Effector CD8-positive, alpha-beta T cell (primary cell): ENCODE results near the gene AFP.

Experiments used
- DNase-seq: peaks from one replicate; lab custom pipeline; 2025; lab: John Stamatoyannopoulos, UW

Gene AFP

DNA sequence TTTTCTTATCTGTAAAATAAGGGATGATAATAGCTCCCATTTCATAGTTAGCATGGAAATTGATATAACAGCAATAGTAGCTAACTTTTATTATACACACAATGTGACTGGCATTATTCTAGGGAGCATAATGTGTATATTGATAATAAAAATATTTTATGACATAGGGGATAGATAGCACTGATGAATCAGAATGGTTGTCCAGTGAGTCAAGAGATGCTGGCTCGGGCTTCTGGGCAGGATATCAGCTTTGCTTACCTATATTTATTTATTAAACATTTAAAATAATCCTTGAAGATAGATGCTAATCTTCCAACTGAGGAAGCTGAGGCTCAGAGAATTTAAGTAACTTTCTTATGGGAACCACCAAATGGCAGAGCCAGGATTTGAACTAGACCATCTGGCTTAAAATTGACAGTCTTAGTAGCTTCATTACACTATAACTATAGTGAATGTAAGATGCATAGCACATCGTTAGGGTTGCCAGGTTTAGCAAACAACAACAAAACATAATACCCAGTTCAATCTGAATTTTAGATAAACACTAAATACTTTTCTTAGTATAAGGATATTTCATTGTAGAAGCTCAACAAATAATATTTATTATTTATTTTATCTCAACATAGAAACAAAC is 2.7 kb downstream of the AFP start:
- DNase-seq: no peak

DNA sequence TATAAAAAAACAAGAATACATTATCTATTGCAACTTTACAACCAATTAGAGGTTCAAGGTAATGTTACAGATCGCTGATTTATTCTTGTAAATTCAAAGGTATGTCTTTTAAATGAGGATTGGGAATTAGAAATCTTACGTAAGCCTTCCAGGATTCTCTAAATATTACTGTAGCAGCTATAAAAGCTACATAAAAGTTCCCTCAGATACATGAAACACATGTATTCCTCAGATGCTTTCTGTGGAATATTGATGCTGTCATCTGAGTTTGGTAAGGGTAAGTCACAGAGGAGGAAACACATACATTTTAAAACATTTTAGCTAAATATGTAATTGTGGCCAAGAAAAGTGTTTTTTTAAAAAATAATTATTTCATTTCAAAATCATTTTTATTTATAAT is 3.4 kb downstream of the AFP start:
- no peak for DNase-seq

GRCh38 chr4:73439991-73440390 is 4.0 kb downstream of the AFP start:
- no peak for DNase-seq

- no peak for DNase-seq
These were observed 4.6 kb downstream of the AFP start for GRCh38 chr4:73440653-73441052.

GRCh38 chr4:73442275-73442674 is 6.3 kb downstream of the AFP start:
- DNase-seq: no peak

- DNase-seq: no peak
These were observed 7.2 kb downstream of the AFP start for GRCh38 chr4:73443224-73443623.

GRCh38 chr4:73445383-73446335 is 9.6 kb downstream of the AFP start:
- no peak for DNase-seq

GRCh38 chr4:73446336-73446938 is 10.4 kb downstream of the AFP start:
- no peak for DNase-seq

DNA sequence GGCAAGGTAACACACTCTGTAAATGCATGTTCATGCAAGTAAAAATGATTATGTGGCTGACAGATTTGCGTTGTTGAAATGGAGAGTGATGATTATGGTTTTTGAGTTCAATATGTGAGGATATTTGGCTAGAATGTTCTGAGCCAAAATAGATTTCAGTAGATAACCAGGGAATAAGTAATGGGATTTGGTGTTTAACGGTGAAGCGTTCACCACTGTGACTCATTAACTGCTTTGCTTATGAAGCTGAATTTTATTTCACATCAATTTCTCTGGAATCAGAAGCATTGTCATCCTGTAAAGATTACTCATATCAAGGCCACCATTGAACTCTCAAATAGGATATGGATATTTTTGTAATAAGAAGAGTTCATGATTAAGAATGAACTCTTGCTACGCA is 11.7 kb downstream of the AFP start:
- DNase-seq: no peak

DNA sequence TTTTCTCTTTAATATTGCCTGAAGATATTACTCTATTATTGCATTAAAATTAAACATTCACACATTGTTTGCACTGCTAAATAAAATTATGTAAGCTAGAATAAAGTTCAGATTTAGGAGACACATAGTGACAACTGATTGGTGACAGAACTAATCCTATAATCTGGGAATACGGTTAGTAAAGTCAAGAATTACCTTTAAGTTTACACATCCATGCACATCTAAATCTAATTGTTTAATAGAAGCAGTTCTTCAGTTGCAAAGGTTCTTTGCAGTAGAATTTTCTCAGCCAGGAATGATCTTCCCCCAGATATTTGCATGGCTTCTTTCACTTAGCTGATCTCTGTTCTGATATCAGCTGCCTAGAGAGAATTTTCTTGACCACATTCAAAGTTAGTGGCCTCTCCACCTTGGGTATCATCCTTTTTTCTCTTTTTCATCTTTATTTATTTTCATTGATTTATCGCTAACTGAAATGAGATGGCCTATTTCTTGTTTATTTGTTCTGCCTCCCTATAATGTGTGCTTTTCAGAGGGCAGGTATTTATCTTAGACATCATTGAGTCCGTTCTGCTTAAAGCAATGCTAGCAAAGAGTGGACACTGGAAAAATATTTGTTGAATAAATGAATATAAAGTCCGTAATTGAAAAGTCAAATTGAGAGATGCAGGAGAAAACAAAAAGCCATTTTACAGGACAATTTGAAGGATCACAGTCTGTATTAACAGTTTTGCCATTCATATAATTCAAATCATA is 12.6 kb downstream of the AFP start:
- no peak for DNase-seq

DNA sequence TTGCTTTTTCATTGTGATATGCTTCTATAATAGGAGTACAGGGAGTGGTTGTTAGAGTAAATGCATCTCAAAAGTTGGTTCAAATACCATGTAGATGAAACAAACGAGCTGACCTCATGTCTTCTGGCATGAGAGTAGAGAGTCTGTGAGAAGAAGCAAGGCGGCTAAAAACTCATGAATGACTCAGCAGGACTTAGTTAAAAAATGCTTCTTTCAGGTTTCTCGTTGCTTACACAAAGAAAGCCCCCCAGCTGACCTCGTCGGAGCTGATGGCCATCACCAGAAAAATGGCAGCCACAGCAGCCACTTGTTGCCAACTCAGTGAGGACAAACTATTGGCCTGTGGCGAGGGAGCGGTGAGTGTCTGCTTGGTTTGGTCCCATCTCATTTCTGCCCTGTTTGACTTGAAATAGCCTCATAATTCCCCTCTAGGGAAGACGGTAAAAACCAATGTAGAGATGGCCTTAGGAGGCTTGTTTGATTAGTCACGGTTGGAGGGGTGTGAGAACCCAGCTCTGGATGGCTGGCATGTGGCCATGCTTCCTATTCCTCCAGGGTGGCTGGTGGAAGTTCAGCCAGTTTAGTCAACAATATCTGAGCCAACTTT is 14.5 kb downstream of the AFP start:
- DNase-seq: no peak

GRCh38 chr4:73451404-73451803 is 15.4 kb downstream of the AFP start:
- DNase-seq: no peak

DNA sequence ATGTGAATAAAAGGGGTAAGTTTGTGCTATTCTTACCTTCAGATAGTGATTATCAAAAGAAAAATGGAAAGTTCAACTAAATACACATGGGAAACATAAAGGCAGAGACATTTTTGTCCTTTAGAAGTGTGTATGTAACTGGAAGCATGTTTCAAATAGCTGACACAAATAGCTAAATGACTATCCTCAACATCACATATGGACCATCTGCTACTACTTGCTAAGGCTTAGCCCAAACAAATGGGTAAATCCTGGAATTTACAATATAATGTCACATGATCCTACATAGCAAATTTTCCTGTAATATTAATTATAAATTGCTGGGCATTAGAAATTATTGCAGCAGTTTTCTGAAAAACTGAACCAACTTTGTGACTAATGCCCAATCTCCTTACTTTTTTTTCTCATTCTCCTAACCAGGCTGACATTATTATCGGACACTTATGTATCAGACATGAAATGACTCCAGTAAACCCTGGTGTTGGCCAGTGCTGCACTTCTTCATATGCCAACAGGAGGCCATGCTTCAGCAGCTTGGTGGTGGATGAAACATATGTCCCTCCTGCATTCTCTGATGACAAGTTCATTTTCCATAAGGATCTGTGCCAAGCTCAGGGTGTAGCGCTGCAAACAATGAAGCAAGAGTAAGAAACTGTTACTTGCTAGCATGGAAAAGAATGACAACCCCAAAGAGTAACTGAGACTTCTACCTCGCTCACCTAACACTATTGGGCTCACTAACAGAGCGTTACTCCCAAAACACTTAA is 16.1 kb downstream of the AFP start:
- no peak for DNase-seq

GRCh38 chr4:73452953-73453700 is 17.1 kb downstream of the AFP start:
- DNase-seq: no peak

DNA sequence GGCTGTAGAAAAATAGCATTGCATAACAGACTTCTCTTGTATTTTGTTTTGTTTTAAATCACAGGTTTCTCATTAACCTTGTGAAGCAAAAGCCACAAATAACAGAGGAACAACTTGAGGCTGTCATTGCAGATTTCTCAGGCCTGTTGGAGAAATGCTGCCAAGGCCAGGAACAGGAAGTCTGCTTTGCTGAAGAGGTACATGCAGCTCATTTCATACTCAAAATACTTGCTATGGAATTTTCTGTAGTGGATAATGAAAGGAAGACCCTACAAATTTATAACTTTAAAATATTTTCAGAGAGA is 17.6 kb downstream of the AFP start:
- no peak for DNase-seq

- DNase-seq: no peak
These were observed 18.9 kb downstream of the AFP start for GRCh38 chr4:73454920-73455319.

DNA sequence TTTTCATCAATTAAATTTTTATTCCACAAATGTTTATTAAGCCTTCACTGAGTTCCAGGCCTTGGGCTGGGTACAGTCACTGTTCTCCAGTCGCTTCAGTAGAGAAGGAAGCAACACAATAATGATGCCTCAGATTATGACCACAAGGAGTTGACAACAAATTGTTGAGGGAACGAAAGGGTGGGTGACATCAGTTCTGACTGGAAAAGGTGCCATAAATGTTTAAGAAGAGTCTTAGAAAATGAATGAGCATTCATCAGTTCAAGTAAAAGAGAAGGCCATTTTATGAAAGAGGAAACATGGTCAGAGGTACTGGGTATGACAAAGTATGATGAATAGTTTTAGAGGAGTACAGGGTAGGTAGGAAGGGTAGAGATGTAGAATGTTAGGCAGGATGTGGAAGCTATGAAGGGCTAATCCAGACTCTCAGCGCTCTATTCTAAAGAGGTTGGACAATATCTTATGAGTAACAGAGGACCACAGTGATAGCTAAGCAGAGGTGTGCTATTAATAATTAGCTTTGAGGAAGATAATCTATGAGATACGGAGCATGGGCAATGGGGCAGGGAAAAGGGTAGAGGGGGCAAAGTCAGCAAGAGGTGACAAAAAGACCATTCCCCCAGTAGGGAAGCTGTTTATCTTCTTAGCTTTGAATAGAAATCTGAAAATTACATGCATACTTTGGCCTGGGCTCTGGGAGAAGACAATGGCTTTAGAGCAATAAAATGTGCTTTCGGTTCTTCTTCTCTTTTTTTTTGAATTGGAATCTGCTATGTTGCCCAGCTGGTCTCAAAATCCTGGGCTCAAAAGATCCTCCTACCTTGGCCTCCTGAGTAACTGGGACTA is 20.4 kb downstream of the AFP start:
- no peak for DNase-seq

DNA sequence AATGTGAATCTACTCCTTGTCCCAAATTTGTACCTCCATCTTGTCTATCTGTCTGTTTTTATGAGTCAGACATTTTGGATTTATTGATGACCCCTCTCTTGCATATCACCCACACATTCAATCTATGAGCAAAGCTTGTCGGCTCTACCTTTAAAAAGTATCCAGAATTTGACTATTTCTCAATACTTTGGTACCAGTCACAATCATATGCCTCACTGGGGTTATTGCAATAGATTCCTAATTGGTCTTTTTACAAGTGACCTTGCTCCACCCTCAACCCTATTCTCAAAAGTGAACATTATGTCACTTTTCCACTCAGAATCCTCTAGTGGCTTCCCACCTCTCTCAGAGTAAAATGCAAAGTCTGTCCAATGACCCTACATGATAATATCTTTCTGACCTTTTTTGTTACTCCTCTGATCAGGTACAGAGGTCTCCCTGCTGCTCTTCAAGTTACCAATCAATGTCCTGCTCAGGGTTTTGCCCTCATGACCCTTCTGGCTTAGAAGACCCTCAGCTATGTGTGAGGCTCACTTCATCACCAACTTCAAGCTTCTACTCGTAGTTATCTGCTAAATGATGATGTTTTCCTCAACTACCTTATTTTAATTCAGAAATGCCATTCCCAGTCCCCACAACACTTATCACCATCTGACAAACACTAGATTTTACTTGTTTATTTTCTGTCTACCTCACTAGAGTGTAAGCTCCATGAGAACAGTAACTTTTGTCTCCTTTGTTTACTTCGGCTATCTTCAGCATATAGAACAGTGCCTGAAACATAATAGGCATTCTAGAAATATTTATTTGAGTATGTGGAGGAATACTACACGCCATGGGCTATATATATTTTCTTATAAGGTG is 22.4 kb downstream of the AFP start:
- DNase-seq: no peak

DNA sequence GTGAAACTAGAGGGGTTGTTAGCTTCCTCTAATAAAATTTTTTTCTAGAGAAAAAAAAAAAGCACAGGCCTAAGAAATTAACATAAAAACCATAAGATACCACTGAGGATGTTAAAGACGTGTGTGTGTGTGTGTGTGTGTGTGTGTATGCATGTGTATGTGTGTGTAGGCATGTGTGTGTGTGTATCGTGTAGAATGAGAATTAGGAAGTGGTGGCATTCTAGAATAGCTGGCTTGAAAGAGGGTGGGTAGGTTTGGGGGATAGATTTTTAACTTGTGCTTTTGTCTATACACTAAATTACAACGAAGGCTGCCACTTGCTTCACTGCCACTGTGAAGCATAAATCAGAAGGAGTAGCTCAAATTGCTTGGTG is 23.0 kb downstream of the AFP start:
- no peak for DNase-seq
